NB4 (cell line): ENCODE measurements around the gene NDUFS2.

Experiments
- POLR2A ChIP-seq: IDR thresholded peaks from 2 replicates; pipeline ENCODE4 v1.6.1; 2011; ENCODE audit warnings: mild to moderate bottlenecking; ENCODE audit not compliant: insufficient read length; ENCODE audit errors: extremely low read depth
- TF ChIP-seq, protein P1 (sequence below): IDR thresholded peaks from one replicate; pipeline ENCODE4 v1.5.1; 2012; ENCODE audit warnings: low read depth, low read length

DNA sequence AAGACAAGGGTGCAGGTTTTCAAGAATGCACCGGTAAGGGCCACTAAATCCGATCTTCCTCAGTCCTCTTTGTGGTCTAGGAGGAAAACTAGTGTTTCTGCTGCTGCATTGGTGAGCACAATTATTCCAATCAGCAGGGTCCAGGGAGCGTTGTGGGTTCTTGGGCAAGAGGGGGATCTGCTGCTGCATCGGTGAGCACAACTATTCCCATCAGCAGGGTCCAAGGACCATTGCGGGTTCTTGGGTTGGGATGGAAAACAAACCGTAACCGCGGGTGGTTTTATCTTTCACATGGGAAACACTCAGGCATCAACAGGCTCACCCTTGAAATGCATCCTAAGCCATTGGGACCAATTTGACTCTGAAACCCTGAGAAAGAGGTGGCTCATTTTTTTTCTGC lies 49.4 kb downstream of the NDUFS2 start:
- TF ChIP-seq, protein P1, sequence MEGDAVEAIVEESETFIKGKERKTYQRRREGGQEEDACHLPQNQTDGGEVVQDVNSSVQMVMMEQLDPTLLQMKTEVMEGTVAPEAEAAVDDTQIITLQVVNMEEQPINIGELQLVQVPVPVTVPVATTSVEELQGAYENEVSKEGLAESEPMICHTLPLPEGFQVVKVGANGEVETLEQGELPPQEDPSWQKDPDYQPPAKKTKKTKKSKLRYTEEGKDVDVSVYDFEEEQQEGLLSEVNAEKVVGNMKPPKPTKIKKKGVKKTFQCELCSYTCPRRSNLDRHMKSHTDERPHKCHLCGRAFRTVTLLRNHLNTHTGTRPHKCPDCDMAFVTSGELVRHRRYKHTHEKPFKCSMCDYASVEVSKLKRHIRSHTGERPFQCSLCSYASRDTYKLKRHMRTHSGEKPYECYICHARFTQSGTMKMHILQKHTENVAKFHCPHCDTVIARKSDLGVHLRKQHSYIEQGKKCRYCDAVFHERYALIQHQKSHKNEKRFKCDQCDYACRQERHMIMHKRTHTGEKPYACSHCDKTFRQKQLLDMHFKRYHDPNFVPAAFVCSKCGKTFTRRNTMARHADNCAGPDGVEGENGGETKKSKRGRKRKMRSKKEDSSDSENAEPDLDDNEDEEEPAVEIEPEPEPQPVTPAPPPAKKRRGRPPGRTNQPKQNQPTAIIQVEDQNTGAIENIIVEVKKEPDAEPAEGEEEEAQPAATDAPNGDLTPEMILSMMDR = no peak
- TF ChIP-seq POLR2A = no peak
